ENCODE measurements around the gene CELF1. TPM values are rescaled to one million over a fixed set of nuclear protein-coding genes. Genes with fewer than 3 reads are reported as not detected.

Gene CELF1
- total and polyA plus RNA-seq, 12 donors = 28.1 to 128 (median 101) TPM

DNA sequence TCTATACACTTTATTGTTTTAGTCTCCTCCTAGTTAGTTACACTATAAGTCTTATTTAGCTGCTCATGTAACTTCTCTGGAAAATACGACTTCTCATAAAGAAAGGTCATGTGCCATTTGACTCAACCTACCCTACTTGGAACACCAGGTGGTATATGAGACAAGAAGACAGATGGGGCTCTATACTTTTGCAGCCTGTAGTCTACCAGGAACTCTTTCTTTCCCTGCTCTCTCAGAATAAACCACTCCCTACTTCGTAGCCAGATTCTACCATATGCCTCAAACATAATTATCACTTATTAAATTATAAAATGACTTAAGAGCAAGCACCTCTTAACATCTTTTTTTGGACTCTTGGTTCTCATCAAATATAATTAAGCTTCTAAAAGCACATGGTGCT lies 65.5 kb downstream of the CELF1 start:
- H3K4me1 ChIP-seq (replicated peaks in 1 of 2) = peaks cover 11 to 25% of the 10 kb centered on the region in 2 donors
- intact Hi-C loops (cut with DNase I) = no loop called here
- H3K36me3 ChIP-seq (replicated peaks in 1 of 2) = peaks cover 0 to 46% of the 10 kb centered on the region in 2 donors
- TF ChIP-seq, protein P1, sequence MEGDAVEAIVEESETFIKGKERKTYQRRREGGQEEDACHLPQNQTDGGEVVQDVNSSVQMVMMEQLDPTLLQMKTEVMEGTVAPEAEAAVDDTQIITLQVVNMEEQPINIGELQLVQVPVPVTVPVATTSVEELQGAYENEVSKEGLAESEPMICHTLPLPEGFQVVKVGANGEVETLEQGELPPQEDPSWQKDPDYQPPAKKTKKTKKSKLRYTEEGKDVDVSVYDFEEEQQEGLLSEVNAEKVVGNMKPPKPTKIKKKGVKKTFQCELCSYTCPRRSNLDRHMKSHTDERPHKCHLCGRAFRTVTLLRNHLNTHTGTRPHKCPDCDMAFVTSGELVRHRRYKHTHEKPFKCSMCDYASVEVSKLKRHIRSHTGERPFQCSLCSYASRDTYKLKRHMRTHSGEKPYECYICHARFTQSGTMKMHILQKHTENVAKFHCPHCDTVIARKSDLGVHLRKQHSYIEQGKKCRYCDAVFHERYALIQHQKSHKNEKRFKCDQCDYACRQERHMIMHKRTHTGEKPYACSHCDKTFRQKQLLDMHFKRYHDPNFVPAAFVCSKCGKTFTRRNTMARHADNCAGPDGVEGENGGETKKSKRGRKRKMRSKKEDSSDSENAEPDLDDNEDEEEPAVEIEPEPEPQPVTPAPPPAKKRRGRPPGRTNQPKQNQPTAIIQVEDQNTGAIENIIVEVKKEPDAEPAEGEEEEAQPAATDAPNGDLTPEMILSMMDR (IDR thresholded peaks at IDR 0.05) = no peak
- no peak for TF ChIP-seq POLR2A (IDR thresholded peaks at IDR 0.05)
- 81 to 96% (median 91%) methylated on average over 2 of the region's 2 CpGs for WGBS, 4 donors
- H3K27me3 ChIP-seq = no peaks in the 10 kb centered on the region
- no peak overlapping the region for H3K27ac ChIP-seq
- DNase-seq = no peak
- H3K9me3 ChIP-seq (replicated peaks in 1 of 3) = no peaks in the 10 kb centered on the region
- H3K4me3 ChIP-seq = no peak overlapping the region

DNA sequence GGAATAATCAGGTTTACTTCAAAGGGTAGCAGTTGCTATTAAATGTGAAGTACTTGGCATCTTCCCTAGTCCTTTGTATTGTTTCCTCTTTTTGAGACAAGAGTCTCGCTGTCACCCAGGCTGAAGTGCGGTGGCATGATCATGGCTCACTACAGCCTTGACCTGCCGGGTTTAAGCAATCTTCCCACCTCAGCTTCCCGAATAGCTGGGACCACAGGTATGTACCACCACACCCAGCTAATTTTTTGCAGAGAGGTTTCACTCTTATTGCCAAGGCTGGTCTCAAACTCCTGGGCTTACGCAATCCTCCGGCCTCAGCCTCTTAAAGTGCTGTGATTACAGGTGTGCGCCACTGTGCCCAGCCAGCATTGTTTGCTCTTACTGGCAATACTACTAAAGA lies 67.8 kb downstream of the CELF1 start:
- Histone ChIP-seq H3K4me3 (no peak overlapping the region), H3K9me3 (replicated peaks in 1 of 3) (no peaks in the 10 kb centered on the region), H3K36me3 (replicated peaks in 1 of 2) (peaks cover 0 to 67% of the 10 kb centered on the region in 2 donors), H3K27ac (no peak overlapping the region), H3K27me3 (no peaks in the 10 kb centered on the region), H3K4me1 (replicated peaks in 1 of 2) (peaks cover 11 to 25% of the 10 kb centered on the region in 2 donors)
- intact Hi-C loops (cut with DNase I) = no loop called here
- 83 to 90% (median 85%) methylated on average over 7 of the region's 7 CpGs for WGBS, 4 donors
- DNase-seq = no peak
- TF ChIP-seq, protein P1 (IDR thresholded peaks at IDR 0.05) = no peak
- no peak for TF ChIP-seq POLR2A (IDR thresholded peaks at IDR 0.05)

DNA sequence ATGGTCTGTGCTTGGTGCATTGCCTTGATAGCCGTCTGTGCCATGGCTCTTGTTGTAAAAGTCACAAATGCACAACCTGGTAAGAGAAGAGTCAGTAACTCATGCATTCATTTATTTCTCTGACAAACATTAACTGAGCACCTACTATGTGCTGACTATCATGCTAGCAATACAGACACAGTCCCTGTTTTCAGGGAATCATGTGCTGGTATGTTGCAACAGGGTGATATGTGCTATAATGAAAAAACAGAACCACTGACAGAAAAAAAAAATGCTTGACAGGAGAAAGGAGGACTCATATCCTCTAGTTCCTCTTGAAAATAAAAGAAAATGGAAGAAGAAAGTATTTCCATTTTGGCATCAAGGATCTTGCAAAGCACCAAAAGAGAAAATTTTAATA lies 69.5 kb downstream of the CELF1 start:
- no peak overlapping the region for H3K4me3 ChIP-seq
- intact Hi-C loops (cut with DNase I) = no loop called here
- peaks cover 0 to 83% of the 10 kb centered on the region in 2 donors for H3K36me3 ChIP-seq (replicated peaks in 1 of 2)
- TF ChIP-seq, protein P1 (IDR thresholded peaks at IDR 0.05) = no peak
- no peak for TF ChIP-seq POLR2A (IDR thresholded peaks at IDR 0.05)
- H3K4me1 ChIP-seq (replicated peaks in 1 of 2) = peaks cover 6 to 10% of the 10 kb centered on the region in 2 donors
- no peaks in the 10 kb centered on the region for H3K27me3 ChIP-seq
- H3K27ac ChIP-seq = no peak overlapping the region
- no peaks in the 10 kb centered on the region for H3K9me3 ChIP-seq (replicated peaks in 1 of 3)
- WGBS, 4 donors = 85 to 100% (median 94%) methylated on average over 1 of the region's 1 CpG
- DNase-seq = no peak

DNA sequence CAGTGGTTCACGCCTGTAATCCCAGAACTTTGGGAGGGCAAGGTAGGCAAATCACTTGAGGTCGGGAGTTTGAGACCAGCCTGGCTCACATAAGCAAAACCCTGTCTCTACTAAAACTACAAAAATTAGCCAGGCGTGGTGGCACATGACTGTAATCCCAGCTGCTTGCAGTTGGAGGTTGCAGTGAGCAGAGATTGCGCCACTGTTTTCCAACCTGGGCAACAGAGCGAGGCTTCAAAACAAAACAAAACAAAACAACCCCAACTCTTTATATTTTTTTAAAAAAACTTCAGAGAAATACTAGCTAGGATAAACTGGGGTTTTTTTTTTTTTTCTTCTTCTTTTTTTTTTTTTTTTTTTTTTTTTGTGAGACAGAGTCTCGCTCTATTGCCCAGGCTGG lies 72.2 kb downstream of the CELF1 start:
- Histone ChIP-seq H3K27me3 (no peaks in the 10 kb centered on the region), H3K4me3 (no peak overlapping the region), H3K4me1 (replicated peaks in 1 of 2) (peaks cover 4 to 16% of the 10 kb centered on the region in 2 donors), H3K27ac (no peak overlapping the region), H3K36me3 (replicated peaks in 1 of 2) (peaks cover 0 to 94% of the 10 kb centered on the region in 2 donors), H3K9me3 (replicated peaks in 1 of 3) (no peaks in the 10 kb centered on the region)
- WGBS, 4 donors = 89 to 98% (median 94%) methylated on average over 6 of the region's 6 CpGs
- TF ChIP-seq, protein P1 (IDR thresholded peaks at IDR 0.05) = no peak
- intact Hi-C loops (cut with DNase I) = no loop called here
- DNase-seq = no peak

Data from adrenal gland (tissue), 12 donors.